Hematopoietic multipotent progenitor cell treated with erythropoietin and hydrocortisone succinate and interleukin-3 and kit ligand, for 15 days (in vitro differentiated cells): Measurements from ENCODE around the gene HSPB7.
A peak's percentile ranks its signal among the peaks of the same experiment; 100 is the strongest.
"Not testable (repeated sequence)": the region's sequence is repeated elsewhere in the genome, so short reads cannot be mapped to it uniquely, and the experiment has no call there.

Experiments used
- DNase-seq: peaks from one replicate; pipeline ENCODE4 v3.0.0-alpha.2; 2015; ENCODE audit warnings: low spot score

Gene HSPB7

DNA sequence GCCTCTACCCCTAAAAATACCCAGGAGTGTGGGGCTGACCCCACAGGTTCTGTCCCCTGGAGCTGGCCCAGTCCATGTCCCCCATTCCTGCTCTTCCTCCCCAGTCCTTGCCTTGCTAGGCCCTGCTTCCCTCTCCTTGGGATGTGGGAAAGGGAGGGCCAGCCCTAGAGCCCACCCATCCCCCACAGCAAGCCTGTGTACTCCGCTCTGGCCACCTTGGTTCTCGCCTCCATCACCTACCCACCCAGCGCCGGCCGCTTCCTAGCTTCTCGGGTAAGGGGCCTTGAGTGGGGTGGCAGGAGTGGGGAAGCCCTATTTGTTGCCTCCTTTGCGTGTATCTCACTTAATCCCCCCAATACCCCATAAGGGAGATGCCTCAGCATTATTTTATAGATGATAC lies 32.5 kb upstream of the HSPB7 start:
- DNase-seq: no peak

- peak; percentile 25 for DNase-seq
Observed at GRCh38 chr1:16048573-16049189, 30.8 kb upstream of the HSPB7 start.

- no peak for DNase-seq
Observed at GRCh38 chr1:16047791-16048475, 30.1 kb upstream of the HSPB7 start.

DNA sequence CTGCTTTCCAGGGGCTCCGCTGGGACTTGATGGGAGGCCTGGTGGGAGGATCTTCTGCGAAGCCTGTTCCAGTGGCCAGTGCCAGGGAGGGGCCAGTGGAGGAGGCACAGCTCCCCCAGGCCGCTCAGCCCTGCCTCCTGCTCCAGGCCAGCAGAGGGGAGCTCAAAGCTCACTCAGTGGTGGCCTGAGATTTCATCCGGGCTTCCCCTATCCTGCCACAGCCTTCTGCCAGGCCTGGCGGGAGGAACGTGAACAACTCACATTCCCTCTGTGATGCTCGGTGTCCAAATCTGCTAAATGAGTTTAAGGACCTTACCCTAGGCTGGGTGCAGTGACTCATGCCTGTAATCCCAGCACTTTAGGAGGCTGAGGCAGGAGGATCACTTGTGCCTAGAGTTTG lies 29.0 kb upstream of the HSPB7 start:
- no peak for DNase-seq

DNA sequence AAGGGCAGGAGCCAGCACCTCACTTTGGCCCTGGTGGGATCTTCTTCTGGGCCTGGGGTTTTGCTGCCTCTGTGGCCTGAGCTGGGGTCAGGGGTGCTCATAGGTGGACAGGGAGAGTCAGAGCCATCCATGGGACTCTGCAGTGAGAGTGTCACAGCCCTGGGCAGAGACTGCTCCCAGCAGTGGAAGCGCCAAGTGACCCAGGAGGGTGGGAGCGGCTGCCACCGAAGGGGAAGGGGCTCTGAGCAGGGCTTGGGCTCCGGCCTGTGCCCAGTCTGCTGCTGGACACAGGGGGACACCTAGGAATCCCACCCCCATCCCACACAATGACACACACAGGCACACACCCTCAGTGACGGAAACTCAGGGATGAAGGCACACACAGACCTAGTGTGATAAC lies 26.1 kb upstream of the HSPB7 start:
- no peak for DNase-seq

DNA sequence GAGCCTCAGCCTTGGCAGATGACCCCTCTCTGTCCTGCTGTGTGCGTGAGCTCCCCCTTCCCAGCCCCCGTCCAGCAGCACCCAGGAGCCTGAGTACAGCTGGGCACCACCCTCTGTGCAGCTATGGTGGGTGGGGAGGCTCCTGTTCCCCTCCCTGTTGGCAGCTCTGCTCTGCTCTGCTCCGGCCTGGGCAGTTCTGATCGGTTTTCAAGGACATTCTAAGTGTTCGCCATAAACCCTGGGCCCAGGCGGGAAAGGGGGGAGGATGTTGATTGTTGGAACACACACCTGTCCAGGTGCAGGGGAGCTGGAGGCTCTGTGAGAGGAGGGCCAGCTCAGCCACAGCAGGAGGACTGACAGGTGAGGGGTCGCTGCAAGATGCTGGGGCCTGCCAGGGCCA lies 25.7 kb upstream of the HSPB7 start, which contains the start of gene CLCNKB:
Gene CLCNKB, plus strand, starts transcription at position 262 of the 400 bp plus-strand sequence. CDS start 711 bp downstream, outside the sequence.
- no peak for DNase-seq

GRCh38 chr1:16042654-16043053 lies 24.8 kb upstream of the HSPB7 start:
- not testable (repeated sequence) for DNase-seq

DNA sequence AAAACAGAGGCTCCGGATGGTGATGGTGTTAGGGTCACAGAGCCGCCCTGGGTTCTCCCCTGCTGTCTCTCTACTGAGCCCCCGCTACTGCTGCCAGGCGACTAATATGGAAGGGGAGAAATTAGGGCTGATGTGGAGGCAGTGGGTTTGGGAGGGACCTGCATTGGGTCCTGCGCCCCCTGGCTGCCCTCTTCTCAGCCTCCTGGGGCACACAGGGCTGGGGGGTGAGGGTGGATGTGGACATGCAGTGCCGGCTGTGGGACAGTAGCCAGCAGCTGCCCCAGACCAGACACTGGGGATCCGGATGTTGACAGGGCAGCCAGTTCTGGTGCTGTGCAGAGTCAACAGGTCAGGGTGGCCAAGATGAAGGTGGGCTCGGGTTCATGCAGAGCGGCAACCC lies 24.3 kb upstream of the HSPB7 start:
- no peak for DNase-seq

- DNase-seq: no peak
Observed at GRCh38 chr1:16041200-16041599, 23.4 kb upstream of the HSPB7 start.

GRCh38 chr1:16039871-16040270 lies 22.0 kb upstream of the HSPB7 start:
- not testable (repeated sequence) for DNase-seq

DNA sequence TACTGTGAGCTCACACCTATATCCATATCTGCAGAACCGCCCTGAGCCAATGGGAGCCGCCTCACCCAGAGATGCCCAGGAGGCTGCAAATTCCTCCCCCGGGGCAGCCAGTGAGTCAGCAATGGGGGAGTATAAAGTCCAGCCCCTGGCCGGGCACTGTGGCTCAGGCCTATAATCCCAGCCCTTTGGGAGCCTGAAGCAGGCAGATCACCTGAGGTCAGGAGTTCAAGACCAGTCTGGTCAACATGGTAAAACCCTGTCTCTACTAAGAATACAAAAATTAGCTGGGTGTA lies 20.7 kb upstream of the HSPB7 start:
- no peak for DNase-seq

DNA sequence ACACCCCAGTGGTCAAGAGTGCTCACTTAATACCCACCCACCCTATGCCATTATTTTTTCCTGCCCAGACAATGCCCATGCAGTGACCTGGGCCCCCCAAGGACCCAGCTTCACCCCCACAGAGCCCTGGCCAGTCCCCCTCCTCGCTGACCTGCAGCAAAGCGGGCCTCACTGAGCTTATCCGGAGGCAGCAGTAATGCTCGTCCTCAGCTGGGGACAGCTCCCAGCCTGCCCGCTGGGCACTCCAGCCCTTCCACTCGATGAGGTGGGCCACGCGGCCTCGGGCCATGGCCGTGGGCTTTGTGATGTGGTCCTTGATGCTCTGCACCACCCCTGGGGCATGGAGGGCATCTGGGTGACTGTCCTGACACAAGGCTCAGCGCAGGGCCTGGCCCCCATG lies 18.6 kb upstream of the HSPB7 start:
- not testable (repeated sequence) for DNase-seq

DNA sequence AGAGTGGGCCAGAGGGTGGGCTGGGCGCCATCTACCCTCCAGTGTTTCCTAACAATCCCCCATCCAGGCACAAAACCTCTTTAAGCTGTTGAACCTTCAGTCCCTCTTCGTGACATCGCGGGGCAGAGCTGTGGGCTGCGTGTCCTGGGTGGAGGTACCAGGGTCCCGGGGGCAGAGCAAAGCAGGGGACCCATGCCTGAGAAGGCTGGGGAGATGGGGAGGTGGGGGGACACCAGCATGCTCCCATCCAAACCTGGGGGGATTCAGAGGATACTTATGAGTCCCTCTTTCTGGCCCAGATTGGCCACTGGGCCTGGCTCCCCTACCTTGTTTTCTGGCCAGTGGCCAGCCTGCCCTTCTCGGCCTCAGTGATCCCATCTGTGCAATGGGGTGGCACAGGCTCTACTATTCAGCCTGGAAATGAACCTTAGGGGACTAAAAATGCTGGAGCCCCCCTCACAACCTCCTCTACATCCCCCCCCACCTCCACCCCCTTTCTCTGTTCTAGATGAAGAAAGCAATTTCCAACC lies 15.3 kb upstream of the HSPB7 start:
- not testable (repeated sequence) for DNase-seq

- peak; percentile 61 for DNase-seq
Observed at GRCh38 chr1:16032388-16033102, 14.7 kb upstream of the HSPB7 start.

GRCh38 chr1:16031551-16031950 lies 13.7 kb upstream of the HSPB7 start:
- no peak for DNase-seq

GRCh38 chr1:16029288-16029687 lies 11.4 kb upstream of the HSPB7 start:
- DNase-seq: no peak

DNA sequence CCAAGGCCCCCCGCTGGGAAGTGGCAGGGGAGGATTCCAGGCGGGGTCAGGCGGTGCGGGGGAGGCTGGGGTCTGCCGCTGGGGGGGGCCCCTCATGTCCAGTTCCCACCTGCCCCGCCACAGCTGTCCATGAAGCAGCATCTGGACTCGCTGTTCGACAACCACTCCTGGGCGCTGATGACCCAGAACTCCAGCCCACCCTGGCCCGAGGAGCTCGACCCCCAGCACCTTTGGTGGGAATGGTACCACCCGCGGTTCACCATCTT lies 11.1 kb upstream of the HSPB7 start:
- not testable (repeated sequence) for DNase-seq

DNA sequence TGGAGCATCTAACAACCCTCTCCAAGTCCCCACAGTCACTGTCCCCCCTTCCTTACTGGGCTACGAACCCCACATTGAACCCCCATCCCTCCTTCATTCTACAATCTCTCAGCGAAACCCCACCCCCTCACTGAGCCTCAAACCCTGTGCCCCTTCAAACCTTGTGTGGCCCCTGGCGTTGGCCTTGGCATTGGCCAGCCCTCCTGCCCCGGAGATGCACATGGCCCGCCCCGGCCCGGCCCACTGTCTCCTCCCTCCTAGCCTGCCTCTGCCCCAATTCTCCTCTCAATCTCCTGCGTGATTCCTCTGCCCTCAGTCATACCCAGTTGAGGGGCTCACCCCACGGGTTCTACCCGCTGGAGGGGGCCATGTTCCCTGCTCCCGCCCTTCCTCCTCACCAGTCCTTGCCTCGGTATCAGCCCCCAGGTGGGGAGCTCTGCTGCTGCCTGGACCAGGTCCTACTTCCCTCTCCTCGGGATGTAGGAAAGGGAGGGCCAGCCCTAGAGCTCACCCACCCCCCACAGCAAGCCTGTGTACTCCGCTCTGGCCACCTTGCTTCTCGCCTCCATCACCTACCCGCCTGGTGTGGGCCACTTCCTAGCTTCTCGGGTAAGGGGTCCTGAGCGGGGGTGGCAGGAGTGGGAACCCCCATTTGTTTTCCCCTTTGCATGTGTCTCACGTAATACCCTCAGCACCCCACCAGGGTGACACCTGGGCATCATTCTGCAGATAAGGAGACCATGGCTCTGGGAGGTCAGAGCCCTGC lies 10.6 kb upstream of the HSPB7 start:
- DNase-seq: no peak

DNA sequence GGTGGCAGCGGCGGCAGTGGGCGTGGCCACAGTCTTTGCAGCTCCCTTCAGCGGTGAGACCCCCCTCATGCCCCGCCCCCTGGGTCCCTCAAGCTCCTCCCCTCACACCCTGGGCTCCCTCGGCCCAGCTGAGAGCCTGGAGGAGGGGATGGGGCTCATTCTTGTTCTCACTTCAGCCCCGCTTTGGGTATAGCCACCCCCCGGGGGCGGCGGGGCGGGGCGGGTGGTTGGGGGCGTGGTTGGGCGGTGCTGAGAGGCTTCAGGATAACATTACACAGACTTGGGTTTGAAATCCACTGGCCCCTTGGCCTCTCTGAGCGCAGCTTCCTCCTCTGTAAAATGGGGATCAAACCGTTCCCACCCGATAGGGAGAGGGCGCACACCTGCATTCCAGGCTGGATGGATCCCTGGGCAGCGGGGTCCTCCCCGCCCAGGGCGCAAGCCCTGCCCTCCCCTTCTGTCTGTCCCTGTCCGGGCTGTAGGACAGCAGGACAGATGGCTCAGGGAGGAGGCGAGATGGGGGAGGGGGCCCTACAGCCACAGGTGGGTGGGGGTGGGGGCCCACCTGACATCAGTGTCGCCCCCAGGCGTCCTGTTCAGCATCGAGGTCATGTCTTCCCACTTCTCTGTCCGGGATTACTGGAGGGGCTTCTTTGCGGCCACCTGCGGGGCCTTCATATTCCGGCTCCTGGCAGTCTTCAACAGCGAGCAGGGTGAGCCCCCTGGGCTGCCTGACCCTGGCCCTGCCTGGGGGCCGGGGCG lies 9.1 kb upstream of the HSPB7 start:
- no peak for DNase-seq

DNA sequence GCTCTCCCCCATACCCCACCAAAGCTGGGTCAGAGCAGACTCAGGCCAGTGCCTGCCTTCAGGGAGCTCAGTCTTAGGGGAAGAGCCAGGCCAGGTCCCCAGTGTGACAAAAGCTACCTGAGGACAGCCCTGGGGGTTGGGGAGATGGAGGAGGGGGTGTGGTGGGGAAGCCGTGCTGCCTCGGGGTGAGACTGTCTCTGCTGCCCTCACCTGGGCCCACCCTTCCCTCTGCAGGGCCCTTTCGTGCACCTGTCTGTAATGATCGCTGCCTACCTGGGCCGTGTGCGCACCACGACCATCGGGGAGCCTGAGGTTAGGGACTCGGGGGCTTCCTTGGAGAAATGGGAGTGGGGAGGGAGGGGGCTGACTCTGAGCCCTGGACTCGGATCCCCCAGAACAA lies 8.5 kb upstream of the HSPB7 start:
- not testable (repeated sequence) for DNase-seq

DNA sequence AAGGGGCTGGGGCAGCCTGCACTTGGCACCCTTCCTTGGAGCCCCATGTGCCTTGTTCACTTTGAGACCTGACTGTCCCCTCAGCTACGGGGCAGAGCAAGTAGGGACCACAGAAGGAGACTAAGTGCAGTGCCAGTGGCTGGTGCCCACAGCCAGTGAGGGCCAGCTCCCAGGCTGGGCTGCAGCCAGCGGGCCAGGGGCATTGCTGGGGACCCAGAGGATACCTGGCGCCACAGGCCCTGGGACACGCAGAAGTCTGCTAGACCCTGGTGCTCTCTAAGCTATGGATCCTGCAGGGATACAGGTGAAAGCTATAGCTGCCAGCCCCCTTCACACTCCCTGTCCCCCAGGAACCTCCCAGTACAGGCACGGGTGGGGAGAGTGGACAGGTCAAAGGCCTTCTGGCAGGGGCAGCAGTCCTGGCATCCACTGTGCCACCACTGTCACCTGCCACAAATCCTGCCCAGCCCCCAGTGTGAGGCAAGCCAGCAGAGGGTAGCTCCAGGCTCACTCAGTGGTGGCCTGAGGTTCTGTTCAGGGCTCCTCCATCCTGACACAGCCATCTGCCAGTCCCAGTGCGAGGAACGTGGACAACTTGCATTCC lies 5.3 kb upstream of the HSPB7 start:
- DNase-seq: no peak

DNA sequence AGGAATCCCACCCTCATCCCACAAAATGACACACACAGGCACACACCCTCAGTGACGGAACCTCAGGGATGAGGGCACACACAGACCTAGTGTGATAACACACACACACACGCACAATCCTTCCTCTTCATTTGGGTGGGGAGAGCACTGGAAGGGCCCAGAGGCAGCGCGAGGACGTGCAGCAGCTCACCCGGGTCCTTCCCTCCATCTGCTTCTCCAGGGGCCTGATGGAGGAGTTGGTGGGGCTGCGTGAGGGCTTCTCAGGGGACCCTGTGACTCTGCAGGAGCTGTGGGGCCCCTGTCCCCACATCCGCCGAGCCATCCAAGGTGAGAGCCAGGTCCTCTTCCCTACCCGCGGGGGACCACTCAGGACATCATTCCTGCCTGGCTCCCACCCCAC lies 4.5 kb upstream of the HSPB7 start:
- no peak for DNase-seq
